DND-41 (cell line): ENCODE measurements around the gene RUFY3.
A peak's percentile ranks its signal among the peaks of the same experiment; 100 is the strongest.

Source experiments
- ATAC-seq: fragments of 200-7000 bp; cut with Tn5 transposase; 3 replicates; pipeline ENCODE4 v1.9.1; 2021; ENCODE audit warnings: low read depth; ENCODE audit not compliant: insufficient read depth
- DNase-seq: peaks from one replicate; pipeline ENCODE4 v3.0.0-alpha.2; 2020
- H2AFZ ChIP-seq: 2 replicates; pipeline ENCODE4 v1.6.0; 2012; ENCODE audit warnings: low read depth, low read length
- H3K27ac ChIP-seq: 2 replicates; pipeline ENCODE4 v1.5.1; 2012; ENCODE audit warnings: low read length, inconsistent platforms
- H3K27me3 ChIP-seq: fragments of 200-600 bp; sonication (generic); 2 replicates; pipeline ENCODE4 v1.6.0; 2012; ENCODE audit warnings: low read length, mild to moderate bottlenecking, inconsistent platforms; ENCODE audit not compliant: insufficient read depth, poor library complexity
- H3K36me3 ChIP-seq: 2 replicates; pipeline ENCODE4 v1.5.1; 2012; ENCODE audit warnings: low read length, inconsistent platforms; ENCODE audit not compliant: insufficient read depth
- H3K4me1 ChIP-seq: 2 replicates; pipeline ENCODE4 v1.5.1; 2012; ENCODE audit warnings: mild to moderate bottlenecking, low read length; ENCODE audit not compliant: insufficient read depth
- H3K4me2 ChIP-seq: 2 replicates; pipeline ENCODE4 v1.6.0; 2012; ENCODE audit warnings: mild to moderate bottlenecking, moderate library complexity, low read length, inconsistent platforms; ENCODE audit not compliant: insufficient read depth
- H3K4me3 ChIP-seq, 2 experiments: fragments of 200-600 bp in 1 of 2; shearing (Covaris generic) in 1 of 2; 2 replicates each; pipeline ENCODE4 v1.5.1; 2012 to 2016; ENCODE audit warnings: inconsistent platforms in 2 of 2, low read length in 2 of 2, mild to moderate bottlenecking in 2 of 2, low read depth in 1 of 2, moderate library complexity in 1 of 2
- H3K79me2 ChIP-seq: 2 replicates; pipeline ENCODE4 v1.6.0; 2012; ENCODE audit warnings: low read length, inconsistent platforms; ENCODE audit not compliant: insufficient read depth
- H3K9ac ChIP-seq: 2 replicates; pipeline ENCODE4 v1.6.0; 2012; ENCODE audit warnings: low read depth, mild to moderate bottlenecking, inconsistent platforms, low read length, moderate library complexity
- H3K9me3 ChIP-seq: 2 replicates; pipeline ENCODE4 v1.5.1; 2012; ENCODE audit warnings: low read length, moderate library complexity, mild to moderate bottlenecking, inconsistent platforms; ENCODE audit not compliant: insufficient read depth, severe bottlenecking
- H4K20me1 ChIP-seq: 2 replicates; pipeline ENCODE4 v1.6.0; 2012; ENCODE audit warnings: low read length; ENCODE audit not compliant: insufficient read depth
- EZH2 ChIP-seq: IDR thresholded peaks from 3 replicates; pipeline ENCODE4 v1.6.1; 2012; ENCODE audit warnings: borderline replicate concordance, low read depth, mild to moderate bottlenecking, moderate library complexity, low read length, inconsistent platforms; ENCODE audit not compliant: severe bottlenecking
- TF ChIP-seq, protein P1 (sequence below): IDR thresholded peaks from 2 replicates; pipeline ENCODE4 v1.5.1; 2012; ENCODE audit warnings: borderline replicate concordance, low read length, moderate library complexity, mild to moderate bottlenecking; ENCODE audit not compliant: poor library complexity, severe bottlenecking; ENCODE audit errors: extremely low read depth

RUFY3 gene

DNA sequence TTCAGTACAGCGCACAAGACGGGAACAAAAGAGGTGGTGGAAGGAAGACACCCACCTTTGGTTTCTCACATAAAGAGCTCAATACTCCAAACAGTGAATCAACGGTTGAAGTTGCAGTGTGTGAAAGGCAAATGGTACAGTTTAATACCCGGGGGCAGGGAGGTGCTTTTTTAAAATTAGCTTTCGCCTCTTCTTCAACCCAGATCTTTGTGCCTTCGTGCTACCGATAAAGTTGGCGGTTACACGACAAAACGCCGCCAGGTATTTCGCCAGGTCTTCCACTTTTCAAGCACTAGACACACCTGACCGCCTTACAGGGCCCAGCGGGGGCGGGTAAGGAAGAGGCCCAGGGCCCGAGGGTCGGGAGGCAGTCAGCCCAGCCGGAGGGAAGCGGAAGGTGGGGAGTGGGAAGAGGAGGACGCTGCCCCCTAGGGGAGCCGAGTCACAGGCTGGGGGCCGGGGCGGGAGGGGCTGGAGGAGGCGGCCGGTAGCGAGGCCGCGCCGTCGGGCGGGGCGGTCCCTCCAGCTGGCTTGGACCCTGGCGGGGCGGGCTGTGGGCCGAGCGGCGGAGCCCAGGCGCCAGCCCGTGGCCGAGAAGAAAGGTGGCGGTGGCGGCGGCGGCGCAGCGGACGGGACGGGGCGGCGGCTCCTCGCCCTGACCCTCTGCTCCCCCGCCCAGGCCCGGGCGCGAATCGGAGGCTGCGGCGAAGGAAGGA, 17.4 kb upstream of the RUFY3 start:
- H3K27ac ChIP-seq: peak overlapping the region; percentile 90
- peaks cover 51% of the 10 kb centered on the region for H3K4me1 ChIP-seq
- peak; percentile 80 for DNase-seq
- peak overlapping the region; percentile 79 for H3K4me2 ChIP-seq
- H3K4me3 ChIP-seq: peak overlapping the region; percentile 49 to 92
- TF ChIP-seq, protein P1, sequence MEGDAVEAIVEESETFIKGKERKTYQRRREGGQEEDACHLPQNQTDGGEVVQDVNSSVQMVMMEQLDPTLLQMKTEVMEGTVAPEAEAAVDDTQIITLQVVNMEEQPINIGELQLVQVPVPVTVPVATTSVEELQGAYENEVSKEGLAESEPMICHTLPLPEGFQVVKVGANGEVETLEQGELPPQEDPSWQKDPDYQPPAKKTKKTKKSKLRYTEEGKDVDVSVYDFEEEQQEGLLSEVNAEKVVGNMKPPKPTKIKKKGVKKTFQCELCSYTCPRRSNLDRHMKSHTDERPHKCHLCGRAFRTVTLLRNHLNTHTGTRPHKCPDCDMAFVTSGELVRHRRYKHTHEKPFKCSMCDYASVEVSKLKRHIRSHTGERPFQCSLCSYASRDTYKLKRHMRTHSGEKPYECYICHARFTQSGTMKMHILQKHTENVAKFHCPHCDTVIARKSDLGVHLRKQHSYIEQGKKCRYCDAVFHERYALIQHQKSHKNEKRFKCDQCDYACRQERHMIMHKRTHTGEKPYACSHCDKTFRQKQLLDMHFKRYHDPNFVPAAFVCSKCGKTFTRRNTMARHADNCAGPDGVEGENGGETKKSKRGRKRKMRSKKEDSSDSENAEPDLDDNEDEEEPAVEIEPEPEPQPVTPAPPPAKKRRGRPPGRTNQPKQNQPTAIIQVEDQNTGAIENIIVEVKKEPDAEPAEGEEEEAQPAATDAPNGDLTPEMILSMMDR: peak; percentile 62
- TF ChIP-seq EZH2: no peak
- H3K79me2 ChIP-seq: peaks cover 68% of the 10 kb centered on the region
- ATAC-seq: peak; percentile 57
- H2AFZ ChIP-seq: peak overlapping the region; percentile 65
- H4K20me1 ChIP-seq: peaks cover 2% of the 10 kb centered on the region; the same call in 1 of the 2 replicates
- H3K9me3 ChIP-seq: no peaks in the 10 kb centered on the region
- peaks cover 6% of the 10 kb centered on the region for H3K36me3 ChIP-seq
- peak overlapping the region; percentile 63 for H3K9ac ChIP-seq
- no peaks in the 10 kb centered on the region for H3K27me3 ChIP-seq

DNA sequence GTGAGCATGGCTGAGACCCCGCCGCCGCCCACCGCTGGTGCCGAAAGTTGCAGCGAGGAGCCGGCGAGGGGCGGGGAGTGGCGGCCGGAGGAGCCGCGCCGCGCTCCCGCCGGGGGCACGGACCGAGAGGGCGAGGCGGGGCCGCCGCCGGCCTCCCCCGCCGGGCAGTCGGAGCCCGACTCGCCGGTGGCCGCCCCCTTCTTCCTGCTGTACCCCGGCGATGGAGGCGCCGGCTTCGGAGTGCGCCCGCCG, 16.9 kb upstream of the RUFY3 start:
- H3K36me3 ChIP-seq: peaks cover 6% of the 10 kb centered on the region
- peak overlapping the region; percentile 65; the same call in 1 of the 2 replicates for H2AFZ ChIP-seq
- no peak for DNase-seq
- no peak for ATAC-seq
- no peaks in the 10 kb centered on the region for H3K9me3 ChIP-seq
- no peaks in the 10 kb centered on the region for H3K27me3 ChIP-seq
- peaks cover 2% of the 10 kb centered on the region; the same call in 1 of the 2 replicates for H4K20me1 ChIP-seq
- TF ChIP-seq, protein P1: no peak
- TF ChIP-seq EZH2: no peak
- H3K9ac ChIP-seq: peak overlapping the region; percentile 63
- peak overlapping the region; percentile 79 for H3K4me2 ChIP-seq
- H3K79me2 ChIP-seq: peaks cover 73% of the 10 kb centered on the region
- peak overlapping the region; percentile 49 to 92; a peak in 3 of 4 replicates for H3K4me3 ChIP-seq
- peaks cover 55% of the 10 kb centered on the region for H3K4me1 ChIP-seq
- H3K27ac ChIP-seq: peak overlapping the region; percentile 90

DNA sequence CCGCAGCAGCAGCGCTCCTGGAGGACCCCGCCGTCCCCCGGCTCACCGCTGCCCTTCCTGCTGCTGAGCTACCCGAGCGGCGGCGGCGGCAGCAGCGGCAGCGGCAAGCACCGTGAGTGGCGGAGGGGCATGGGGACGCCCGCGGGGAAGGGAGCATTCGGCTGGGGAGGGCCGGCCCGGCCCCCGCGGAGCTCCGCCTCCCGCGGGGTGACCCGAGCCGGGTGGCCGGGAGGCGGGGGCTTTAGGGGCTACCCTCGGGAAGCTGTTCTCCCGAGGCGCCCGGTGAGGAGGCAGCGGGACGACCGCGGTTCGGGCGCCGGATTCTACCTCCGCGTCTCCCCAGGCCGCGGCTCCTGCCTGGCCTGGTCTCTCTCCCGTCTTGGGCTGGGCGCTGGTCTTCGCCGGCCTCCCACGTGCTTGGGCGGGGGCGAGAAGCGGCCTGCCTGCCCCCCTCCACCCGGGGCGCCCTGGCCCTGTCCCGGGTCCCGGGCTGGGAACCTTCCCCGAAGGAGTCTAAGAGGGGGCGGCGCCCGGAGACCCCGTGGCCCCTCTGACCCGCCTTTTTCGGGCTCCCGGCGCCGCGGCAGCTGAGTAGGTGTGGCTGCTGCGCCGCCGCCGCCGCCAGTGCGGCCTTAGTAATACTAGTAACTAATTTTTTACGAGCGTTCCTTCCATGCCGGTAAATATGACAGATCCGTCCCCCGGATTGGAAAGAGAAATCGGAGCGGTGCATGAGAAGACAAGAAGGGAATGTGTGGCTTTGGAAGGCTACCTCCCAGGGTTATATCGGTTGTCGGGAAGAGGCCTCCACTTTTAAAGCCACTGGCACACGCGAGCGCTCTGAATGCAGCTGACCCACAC, 16.4 kb upstream of the RUFY3 start:
- ATAC-seq (peak; percentile 79), DNase-seq (peak; percentile 88)
- peak overlapping the region; percentile 78 for H2AFZ ChIP-seq
- H3K4me3 ChIP-seq: peak overlapping the region; percentile 49 to 92
- peak overlapping the region; percentile 90 for H3K27ac ChIP-seq
- peak overlapping the region; percentile 63 for H3K9ac ChIP-seq
- peaks cover 79% of the 10 kb centered on the region for H3K79me2 ChIP-seq
- TF ChIP-seq, protein P1: no peak
- peaks cover 2% of the 10 kb centered on the region; the same call in 1 of the 2 replicates for H4K20me1 ChIP-seq
- H3K36me3 ChIP-seq: peaks cover 6% of the 10 kb centered on the region
- H3K4me2 ChIP-seq: peak overlapping the region; percentile 79
- H3K4me1 ChIP-seq: peaks cover 57% of the 10 kb centered on the region
- H3K27me3 ChIP-seq: no peaks in the 10 kb centered on the region
- H3K9me3 ChIP-seq: no peaks in the 10 kb centered on the region
